H54 (cell line): ENCODE measurements around the gene SMYD3.
A peak's percentile ranks its signal among the peaks of the same experiment; 100 is the strongest.

Experiments used
- DNase-seq: peaks from one replicate; pipeline ENCODE4 v3.0.0; 2011; ENCODE audit warnings: low spot score, mixed read lengths; ENCODE audit not compliant: insufficient read length
- FAIRE-seq: peaks from 3 replicates; lab custom pipeline; 2011; peaks lifted over from hg19 to GRCh38; lab: Jason Lieb, UNC
- POLR2A ChIP-seq: IDR thresholded peaks from 2 replicates; pipeline ENCODE4 v1.6.1; 2011; ENCODE audit warnings: low read depth, mild to moderate bottlenecking, low read length

Gene SMYD3

GRCh38 chr1:246246430-246246829, 260.6 kb downstream of the SMYD3 start:
- no peak for TF ChIP-seq POLR2A
- FAIRE-seq = no peak
- DNase-seq = no peak

- DNase-seq = no peak
- FAIRE-seq = no peak
Measured at GRCh38 chr1:246245541-246245940, 261.5 kb downstream of the SMYD3 start.

GRCh38 chr1:246232126-246232525, 275.0 kb downstream of the SMYD3 start:
- no peak for FAIRE-seq
- TF ChIP-seq POLR2A = no peak
- DNase-seq = no peak

More at GRCh38 chr1:246245541-246245940, 261.5 kb downstream of the SMYD3 start:
- no peak for TF ChIP-seq POLR2A

- no peak for DNase-seq
- no peak for FAIRE-seq
- TF ChIP-seq POLR2A = no peak
Measured at GRCh38 chr1:246226041-246226440, 281.0 kb downstream of the SMYD3 start.

GRCh38 chr1:246221485-246222255, 285.4 kb downstream of the SMYD3 start:
- no peak for TF ChIP-seq POLR2A
- FAIRE-seq = no peak
- DNase-seq = no peak

GRCh38 chr1:246220495-246221065, 286.5 kb downstream of the SMYD3 start:
- DNase-seq = no peak
- TF ChIP-seq POLR2A = no peak
- FAIRE-seq = no peak

GRCh38 chr1:246219508-246220030, 287.5 kb downstream of the SMYD3 start:
- FAIRE-seq = no peak
- no peak for TF ChIP-seq POLR2A
- no peak for DNase-seq

- no peak for FAIRE-seq
- TF ChIP-seq POLR2A = no peak
- DNase-seq = no peak
Measured at GRCh38 chr1:246218686-246219085, 288.4 kb downstream of the SMYD3 start.

- no peak for TF ChIP-seq POLR2A
- DNase-seq (no peak), FAIRE-seq (no peak)
Measured at GRCh38 chr1:246216906-246217305, 290.2 kb downstream of the SMYD3 start.

- no peak for DNase-seq
- no peak for TF ChIP-seq POLR2A
- FAIRE-seq = no peak
Measured at GRCh38 chr1:246215510-246215903, 291.6 kb downstream of the SMYD3 start.

GRCh38 chr1:246214708-246215509, 292.2 kb downstream of the SMYD3 start:
- TF ChIP-seq POLR2A = no peak
- DNase-seq = peak; percentile 38
- peak; percentile 75 for FAIRE-seq

GRCh38 chr1:246213947-246214346, 293.1 kb downstream of the SMYD3 start:
- TF ChIP-seq POLR2A = no peak
- DNase-seq (no peak), FAIRE-seq (no peak)

GRCh38 chr1:246213502-246213901, 293.6 kb downstream of the SMYD3 start:
- FAIRE-seq (no peak), DNase-seq (no peak)
- TF ChIP-seq POLR2A = no peak

GRCh38 chr1:246213036-246213435, 294.0 kb downstream of the SMYD3 start:
- no peak for TF ChIP-seq POLR2A
- DNase-seq (no peak), FAIRE-seq (no peak)
